RWPE2 (cell line): ENCODE measurements around the gene GINS2.

Source experiments
- ATAC-seq: fragments of 200-7000 bp; cut with Tn5 transposase; 3 replicates; pipeline ENCODE4 v1.9.1; 2021; ENCODE audit warnings: low read depth
- DNase-seq: peaks from one replicate; pipeline ENCODE4 v3.0.0-alpha.2; 2020; ENCODE audit warnings: low spot score
- H3K27ac ChIP-seq: fragments of 450-650 bp; 2 replicates; pipeline ENCODE4 v1.5.1; 2017; ENCODE audit warnings: mild to moderate bottlenecking; ENCODE audit not compliant: poor library complexity, severe bottlenecking
- H3K27me3 ChIP-seq: fragments of 250-450 bp; sonication (Bioruptor Pico); 2 replicates; pipeline ENCODE4 v1.5.1; 2021; ENCODE audit warnings: mild to moderate bottlenecking, moderate library complexity; ENCODE audit not compliant: insufficient read depth, poor library complexity, severe bottlenecking
- H3K36me3 ChIP-seq: fragments of 250-450 bp; sonication (Bioruptor Pico); 2 replicates; pipeline ENCODE4 v1.5.1; 2020; ENCODE audit warnings: low read depth, mild to moderate bottlenecking, moderate library complexity
- H3K4me1 ChIP-seq: fragments of 250-450 bp; sonication (Bioruptor Pico); 2 replicates; pipeline ENCODE4 v1.5.1; 2021; ENCODE audit warnings: mild to moderate bottlenecking, moderate library complexity; ENCODE audit not compliant: insufficient read depth, poor library complexity, severe bottlenecking
- H3K4me3 ChIP-seq: fragments of 250-450 bp; sonication (Bioruptor Pico); 2 replicates; pipeline ENCODE4 v1.5.1; 2021; ENCODE audit warnings: mild to moderate bottlenecking, moderate library complexity; ENCODE audit not compliant: severe bottlenecking
- H3K9me3 ChIP-seq: fragments of 250-450 bp; sonication (Bioruptor Pico); 2 replicates; pipeline ENCODE4 v1.5.1; 2021; ENCODE audit warnings: mild to moderate bottlenecking, moderate library complexity; ENCODE audit not compliant: severe bottlenecking
- TF ChIP-seq, protein P1 (sequence below): fragments of 450-650 bp; IDR thresholded peaks from one replicate; pipeline ENCODE4 v1.5.1; 2017; ENCODE audit warnings: mild to moderate bottlenecking, moderate library complexity; ENCODE audit not compliant: poor library complexity, severe bottlenecking

GINS2 gene

GRCh38 chr16:85682516-85682915 lies 6.2 kb downstream of the GINS2 start:
- peaks cover 74% of the 10 kb centered on the region for H3K36me3 ChIP-seq
- H3K4me1 ChIP-seq = no peaks in the 10 kb centered on the region
- TF ChIP-seq, protein P1, sequence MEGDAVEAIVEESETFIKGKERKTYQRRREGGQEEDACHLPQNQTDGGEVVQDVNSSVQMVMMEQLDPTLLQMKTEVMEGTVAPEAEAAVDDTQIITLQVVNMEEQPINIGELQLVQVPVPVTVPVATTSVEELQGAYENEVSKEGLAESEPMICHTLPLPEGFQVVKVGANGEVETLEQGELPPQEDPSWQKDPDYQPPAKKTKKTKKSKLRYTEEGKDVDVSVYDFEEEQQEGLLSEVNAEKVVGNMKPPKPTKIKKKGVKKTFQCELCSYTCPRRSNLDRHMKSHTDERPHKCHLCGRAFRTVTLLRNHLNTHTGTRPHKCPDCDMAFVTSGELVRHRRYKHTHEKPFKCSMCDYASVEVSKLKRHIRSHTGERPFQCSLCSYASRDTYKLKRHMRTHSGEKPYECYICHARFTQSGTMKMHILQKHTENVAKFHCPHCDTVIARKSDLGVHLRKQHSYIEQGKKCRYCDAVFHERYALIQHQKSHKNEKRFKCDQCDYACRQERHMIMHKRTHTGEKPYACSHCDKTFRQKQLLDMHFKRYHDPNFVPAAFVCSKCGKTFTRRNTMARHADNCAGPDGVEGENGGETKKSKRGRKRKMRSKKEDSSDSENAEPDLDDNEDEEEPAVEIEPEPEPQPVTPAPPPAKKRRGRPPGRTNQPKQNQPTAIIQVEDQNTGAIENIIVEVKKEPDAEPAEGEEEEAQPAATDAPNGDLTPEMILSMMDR = no peak

DNA sequence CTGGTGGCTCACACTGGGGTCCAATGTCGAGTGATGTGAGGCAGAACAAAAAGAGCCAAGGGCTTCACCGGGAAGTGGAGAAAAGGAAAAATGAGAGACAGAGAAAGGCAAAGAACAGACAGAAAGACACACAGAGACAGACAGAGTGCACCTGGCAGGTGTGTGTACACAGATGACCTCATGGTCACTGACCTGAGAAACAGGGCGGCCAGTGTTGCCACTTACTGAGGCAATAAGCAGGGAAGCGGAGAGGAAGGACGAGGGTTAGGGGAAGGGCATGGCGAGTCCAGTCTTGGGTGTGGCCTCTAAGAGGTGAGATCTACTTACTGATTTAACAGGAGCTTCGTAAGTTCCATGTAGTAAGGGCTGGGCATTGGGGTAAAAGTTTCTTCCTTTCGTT lies 7.5 kb downstream of the GINS2 start:
- DNase-seq (no peak), ATAC-seq (no peak)
- TF ChIP-seq, protein P1 = no peak
- Histone ChIP-seq H3K36me3 (peaks cover 75% of the 10 kb centered on the region), H3K4me1 (no peaks in the 10 kb centered on the region), H3K4me3 (no peak overlapping the region), H3K27ac (no peak overlapping the region), H3K27me3 (no peaks in the 10 kb centered on the region), H3K9me3 (no peaks in the 10 kb centered on the region)

More at GRCh38 chr16:85682516-85682915, 6.2 kb downstream of the GINS2 start:
- H3K27ac ChIP-seq = no peak overlapping the region
- no peaks in the 10 kb centered on the region for H3K27me3 ChIP-seq
- H3K4me3 ChIP-seq = no peak overlapping the region
- H3K9me3 ChIP-seq = no peaks in the 10 kb centered on the region
- ATAC-seq (no peak; the same call in 2 of the 3 replicates), DNase-seq (no peak)

DNA sequence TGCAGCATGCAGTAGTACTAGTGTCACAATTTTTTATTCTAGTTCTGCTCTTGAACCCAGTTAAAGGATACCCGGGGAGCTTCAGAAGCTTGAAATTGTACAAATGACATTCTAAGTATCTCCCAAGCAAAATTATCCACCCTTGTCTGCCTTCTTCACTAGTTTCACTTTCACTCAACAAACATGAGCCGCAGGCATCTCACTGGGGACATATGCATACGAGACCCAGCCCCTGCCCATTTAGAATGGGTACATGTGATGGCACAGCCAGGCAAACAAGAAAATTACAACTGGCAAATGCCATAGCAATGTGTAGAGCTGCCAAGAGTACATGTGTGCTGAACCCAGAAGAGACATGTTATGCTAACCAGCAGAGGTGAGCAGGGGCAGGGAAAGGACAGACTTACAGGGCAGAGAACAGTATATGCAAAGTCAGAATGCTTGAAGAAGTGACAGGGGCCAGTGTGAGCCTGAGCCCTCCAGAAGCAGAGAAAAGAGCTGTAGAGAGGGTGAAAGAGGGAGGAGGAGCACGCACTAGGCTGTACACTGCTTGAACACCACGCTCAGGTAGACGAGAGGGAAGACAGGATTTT lies 8.3 kb downstream of the GINS2 start:
- H3K27me3 ChIP-seq = no peaks in the 10 kb centered on the region
- H3K4me3 ChIP-seq = no peak overlapping the region
- TF ChIP-seq, protein P1 = no peak
- ATAC-seq (no peak), DNase-seq (no peak)
- no peaks in the 10 kb centered on the region for H3K4me1 ChIP-seq
- no peak overlapping the region for H3K27ac ChIP-seq
- peaks cover 83% of the 10 kb centered on the region for H3K36me3 ChIP-seq
- H3K9me3 ChIP-seq = no peaks in the 10 kb centered on the region

GRCh38 chr16:85679870-85680269 lies 8.9 kb downstream of the GINS2 start:
- Histone ChIP-seq H3K36me3 (peaks cover 84% of the 10 kb centered on the region), H3K27me3 (no peaks in the 10 kb centered on the region), H3K4me1 (no peaks in the 10 kb centered on the region), H3K4me3 (no peak overlapping the region), H3K9me3 (no peaks in the 10 kb centered on the region), H3K27ac (no peak overlapping the region)
- TF ChIP-seq, protein P1 = no peak
- DNase-seq (no peak), ATAC-seq (no peak)

DNA sequence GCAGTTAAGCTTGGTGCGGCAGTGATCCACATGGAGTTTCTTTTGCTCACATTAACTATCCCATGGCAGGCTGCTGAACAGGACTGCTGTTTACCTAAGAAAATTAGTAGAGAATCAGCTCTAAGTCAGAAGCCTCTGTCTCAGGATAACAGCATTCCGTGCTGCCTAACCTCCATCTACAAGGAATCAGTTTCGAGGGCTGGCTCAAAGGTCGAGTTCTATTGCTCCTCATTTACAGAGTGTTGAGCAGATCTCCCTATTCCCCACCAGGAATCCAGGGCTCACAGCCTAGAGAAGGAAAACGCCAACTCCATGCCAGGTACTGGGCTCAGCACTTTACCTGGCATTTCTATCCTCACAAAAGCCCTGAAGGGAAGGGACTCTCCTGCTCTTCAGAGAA lies 9.9 kb downstream of the GINS2 start:
- Histone ChIP-seq H3K27me3 (no peaks in the 10 kb centered on the region), H3K4me3 (no peak overlapping the region), H3K4me1 (no peaks in the 10 kb centered on the region), H3K9me3 (no peaks in the 10 kb centered on the region), H3K36me3 (peaks cover 84% of the 10 kb centered on the region), H3K27ac (no peak overlapping the region)
- TF ChIP-seq, protein P1 = no peak
- ATAC-seq (no peak), DNase-seq (no peak)
